Endothelial cell of hepatic sinusoid (primary cell): Measurements from ENCODE around the gene ZBTB26.
"Not testable (repeated sequence)": the region's sequence is repeated elsewhere in the genome, so short reads cannot be mapped to it uniquely, and the experiment has no call there.

ENCODE experiments used
- in situ Hi-C: cut with HindIII; loops from 2 replicates; pipeline ENCODE4 v1.10.0; 2017; ENCODE audit warnings: low sequenced_read_pairs

The ZBTB26 gene

GRCh38 chr9:122929796-122930354 lies 1.4 kb downstream of the ZBTB26 start:
- in situ Hi-C loops = no loop called here

GRCh38 chr9:122923947-122924346 lies 7.4 kb downstream of the ZBTB26 start:
- in situ Hi-C loops = no loop called here

- in situ Hi-C loops = no loop called here
Observed at GRCh38 chr9:122922713-122923112, 8.6 kb downstream of the ZBTB26 start.

- in situ Hi-C loops = no loop called here
Observed at GRCh38 chr9:122918310-122918709, 13.0 kb downstream of the ZBTB26 start.

GRCh38 chr9:122912964-122913673 lies 18.2 kb downstream of the ZBTB26 start, which contains the start of gene ZBTB6:
Gene ZBTB6 (minus strand): TSS chr9:122913323. CDS start chr9:122912072, 1,251 bp downstream.
- in situ Hi-C loops = no loop called here

GRCh38 chr9:122912671-122912963 lies 18.7 kb downstream of the ZBTB26 start:
- in situ Hi-C loops = no loop called here

GRCh38 chr9:122906122-122906521 lies 25.2 kb downstream of the ZBTB26 start:
- in situ Hi-C loops = not testable (repeated sequence)

GRCh38 chr9:122904823-122905710 lies 26.2 kb downstream of the ZBTB26 start, which contains the start of gene RC3H2:
Gene RC3H2 (minus strand): TSS chr9:122905359. CDS start chr9:122897509, 7,850 bp downstream.
- in situ Hi-C loops = no loop called here

- in situ Hi-C loops = no loop called here
Observed at GRCh38 chr9:122904466-122904822, 26.9 kb downstream of the ZBTB26 start.

GRCh38 chr9:122900791-122901190 lies 30.5 kb downstream of the ZBTB26 start:
- in situ Hi-C loops = no loop called here

- in situ Hi-C loops = no loop called here
Observed at GRCh38 chr9:122897969-122898368, 33.3 kb downstream of the ZBTB26 start.

- in situ Hi-C loops = no loop called here
Observed at GRCh38 chr9:122888480-122888879, 42.8 kb downstream of the ZBTB26 start.

- in situ Hi-C loops = no loop called here
Observed at GRCh38 chr9:122883125-122883524, 48.2 kb downstream of the ZBTB26 start.

- in situ Hi-C loops = no loop called here
Observed at GRCh38 chr9:122879443-122879842, 51.9 kb downstream of the ZBTB26 start.

- in situ Hi-C loops = no loop called here
Observed at GRCh38 chr9:122875523-122875922, 55.8 kb downstream of the ZBTB26 start.

- in situ Hi-C loops = not testable (repeated sequence)
Observed at GRCh38 chr9:122867276-122867675, 64.0 kb downstream of the ZBTB26 start.

- in situ Hi-C loops = no loop called here
Observed at GRCh38 chr9:122866079-122866478, 65.2 kb downstream of the ZBTB26 start.
